Hepatocyte (in vitro differentiated cells): ENCODE results near the gene CYP27A1.

ENCODE experiments used
- EZH2phosphoT487 ChIP-seq: fragments of 200-600 bp; sonication (generic); IDR thresholded peaks from one replicate; pipeline ENCODE4 v1.6.1; 2018; ENCODE audit warnings: antibody characterized with exemption, mild to moderate bottlenecking, low read depth, moderate library complexity; ENCODE audit not compliant: unreplicated experiment, severe bottlenecking
- TF ChIP-seq, protein P1 (sequence below): fragments of 200-600 bp; sonication (generic); IDR thresholded peaks from 2 replicates; pipeline ENCODE4 v1.5.1; 2016; ENCODE audit warnings: antibody characterized with exemption, mild to moderate bottlenecking; ENCODE audit not compliant: poor library complexity

DNA sequence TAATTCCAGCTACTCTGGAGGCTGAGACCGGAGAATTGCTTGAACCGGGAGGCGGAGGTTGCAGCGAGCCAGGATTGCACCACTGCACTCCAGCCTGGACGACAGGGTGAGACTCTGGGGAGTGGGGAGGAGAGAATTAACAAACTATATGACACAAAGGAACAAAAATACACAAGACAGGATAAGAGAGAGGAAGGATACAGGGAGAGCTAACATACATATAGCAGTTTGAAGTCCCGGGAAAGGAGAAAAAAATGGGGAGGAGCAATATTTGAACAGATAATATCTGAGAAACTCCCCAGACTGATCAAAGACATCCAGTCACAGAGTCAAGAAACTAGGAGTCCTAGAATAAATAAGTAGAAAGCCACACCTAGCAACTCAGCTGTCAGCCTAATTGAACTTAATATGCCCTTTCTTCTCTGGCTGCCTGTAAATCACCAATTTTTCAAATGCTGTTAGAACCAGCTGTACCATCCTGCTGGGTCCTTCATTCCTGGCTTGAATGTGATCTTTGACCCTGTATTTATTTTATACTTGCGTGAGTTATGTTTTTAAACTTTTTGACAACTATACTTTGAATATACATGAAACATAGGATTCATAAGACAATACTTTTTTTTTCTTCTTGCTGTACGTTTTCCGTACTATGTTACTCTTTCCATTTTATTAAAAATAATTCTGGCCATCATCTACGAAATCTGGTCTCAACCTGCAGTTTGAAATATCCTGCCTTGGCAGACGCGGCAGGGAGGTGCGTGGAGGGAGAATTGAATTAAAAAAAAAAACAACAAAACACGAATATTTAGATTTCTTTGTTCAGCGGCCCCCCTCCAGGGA, 876 bp upstream of the CYP27A1 start:
- TF ChIP-seq, protein P1, sequence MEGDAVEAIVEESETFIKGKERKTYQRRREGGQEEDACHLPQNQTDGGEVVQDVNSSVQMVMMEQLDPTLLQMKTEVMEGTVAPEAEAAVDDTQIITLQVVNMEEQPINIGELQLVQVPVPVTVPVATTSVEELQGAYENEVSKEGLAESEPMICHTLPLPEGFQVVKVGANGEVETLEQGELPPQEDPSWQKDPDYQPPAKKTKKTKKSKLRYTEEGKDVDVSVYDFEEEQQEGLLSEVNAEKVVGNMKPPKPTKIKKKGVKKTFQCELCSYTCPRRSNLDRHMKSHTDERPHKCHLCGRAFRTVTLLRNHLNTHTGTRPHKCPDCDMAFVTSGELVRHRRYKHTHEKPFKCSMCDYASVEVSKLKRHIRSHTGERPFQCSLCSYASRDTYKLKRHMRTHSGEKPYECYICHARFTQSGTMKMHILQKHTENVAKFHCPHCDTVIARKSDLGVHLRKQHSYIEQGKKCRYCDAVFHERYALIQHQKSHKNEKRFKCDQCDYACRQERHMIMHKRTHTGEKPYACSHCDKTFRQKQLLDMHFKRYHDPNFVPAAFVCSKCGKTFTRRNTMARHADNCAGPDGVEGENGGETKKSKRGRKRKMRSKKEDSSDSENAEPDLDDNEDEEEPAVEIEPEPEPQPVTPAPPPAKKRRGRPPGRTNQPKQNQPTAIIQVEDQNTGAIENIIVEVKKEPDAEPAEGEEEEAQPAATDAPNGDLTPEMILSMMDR: no peak
- TF ChIP-seq EZH2phosphoT487: no peak
